PC-3 (cell line): ENCODE measurements around the gene GNG8. TPM values are rescaled to one million over a fixed set of nuclear protein-coding genes. Genes with fewer than 3 reads are reported as not detected.

Experiments
- ATAC-seq: fragments of 200-7000 bp; cut with Tn5 transposase; 2 replicates; pipeline ENCODE4 v1.9.1; 2020; ENCODE audit warnings: mild to moderate bottlenecking, moderate library complexity
- BruUV-seq: library from RNA; stranded (reverse); fragments of 400-500 nt; replicated peaks from 2 replicates; lab custom pipeline; 2021; lab: Mats Ljungman, UMichigan
- CTCF ChIA-PET: fragments of 300-600 bp; sonication (Branson Sonifier 250); formaldehyde crosslinking; loops from one replicate; lab custom pipeline; 2022; ENCODE audit warnings: antibody characterized with exemption; lab: Charles Lee
- POLR2A ChIA-PET: fragments of 300-600 bp; sonication (Branson Sonifier 250); formaldehyde crosslinking; loops from one replicate; lab custom pipeline; 2022; ENCODE audit warnings: antibody characterized with exemption; ENCODE audit not compliant: unreplicated experiment; lab: Charles Lee
- DNase-seq: peaks from one replicate; pipeline ENCODE4 v3.0.0-alpha.2; 2015
- H2AFZ ChIP-seq: fragments of 300-600 bp; sonication (generic); 2 replicates; pipeline ENCODE4 v1.6.0; 2016; ENCODE audit warnings: antibody characterized with exemption, low read length
- H3F3A ChIP-seq: fragments of 300-600 bp; sonication (generic); one replicate; pipeline ENCODE4 v1.6.0; 2017; ENCODE audit warnings: antibody characterized with exemption, low read length, control low read depth, mild to moderate bottlenecking; ENCODE audit not compliant: unreplicated experiment
- H3K27ac ChIP-seq: fragments of 300-600 bp; sonication (generic); 2 replicates; pipeline ENCODE4 v1.5.1; 2016; ENCODE audit warnings: mild to moderate bottlenecking, low read length
- H3K27me3 ChIP-seq: fragments of 300-600 bp; sonication (generic); 2 replicates; pipeline ENCODE4 v1.6.1; 2016; ENCODE audit warnings: low read length, mixed read lengths
- H3K36me3 ChIP-seq: fragments of 300-600 bp; sonication (generic); 2 replicates; pipeline ENCODE4 v1.6.1; 2016; ENCODE audit warnings: low read depth, mixed run types, low read length, mixed read lengths
- H3K4me1 ChIP-seq: fragments of 300-600 bp; sonication (generic); 2 replicates; pipeline ENCODE4 v1.5.1; 2016; ENCODE audit warnings: low read length; ENCODE audit not compliant: insufficient read depth
- H3K4me2 ChIP-seq: fragments of 300-600 bp; sonication (generic); 2 replicates; pipeline ENCODE4 v1.6.0; 2016; ENCODE audit warnings: low read length
- H3K4me3 ChIP-seq: fragments of 300-600 bp; sonication (generic); 2 replicates; pipeline ENCODE4 v1.5.1; 2016; ENCODE audit warnings: mild to moderate bottlenecking, low read length, mixed read lengths
- H3K79me2 ChIP-seq: fragments of 300-600 bp; sonication (generic); 2 replicates; pipeline ENCODE4 v1.6.1; 2017; ENCODE audit warnings: low read length, mixed read lengths
- H3K9ac ChIP-seq: fragments of 300-600 bp; sonication (generic); 2 replicates; pipeline ENCODE4 v1.6.0; 2016; ENCODE audit warnings: mild to moderate bottlenecking, low read length
- H3K9me2 ChIP-seq: fragments of 300-600 bp; sonication (generic); replicated peaks from 2 replicates; pipeline ENCODE4 v1.6.1; 2016; ENCODE audit warnings: mixed run types, low read length, mixed read lengths
- H3K9me3 ChIP-seq: fragments of 300-600 bp; sonication (generic); 2 replicates; pipeline ENCODE4 v1.6.1; 2016; ENCODE audit warnings: low read length, mixed read lengths
- H4K20me1 ChIP-seq: fragments of 300-600 bp; sonication (generic); 2 replicates; pipeline ENCODE4 v1.6.1; 2016; ENCODE audit warnings: low read length, mixed read lengths
- EZH2 ChIP-seq: fragments of 300-600 bp; sonication (generic); IDR thresholded peaks from one replicate; pipeline ENCODE4 v1.6.1; 2017; ENCODE audit warnings: antibody characterized with exemption, mild to moderate bottlenecking, low read length; ENCODE audit not compliant: unreplicated experiment
- EZH2phosphoT487 ChIP-seq: fragments of 300-600 bp; sonication (generic); IDR thresholded peaks from 2 replicates; pipeline ENCODE4 v1.6.1; 2018; ENCODE audit warnings: mild to moderate bottlenecking, antibody characterized with exemption, low read length, borderline replicate concordance
- intact Hi-C: fragments of 100-400 bp; cut with micrococcal nuclease; formaldehyde crosslinking; loops from 2 replicates; pipeline ENCODE4 v1.9.0; 2023
- total RNA-seq: library from RNA; depleted of rRNA; stranded (reverse); fragments of >200 nt; gene quantifications from 2 replicates; pipeline ENCODE4 v1.2.3, GENCODE V29; 2014
- TF ChIP-seq, protein P1 (sequence below): fragments of 300-600 bp; sonication (generic); conservative IDR thresholded peaks from 2 replicates; pipeline ENCODE4 v1.5.1; 2017; ENCODE audit warnings: antibody characterized with exemption, low read depth, mild to moderate bottlenecking, low read length

GNG8 gene
- total RNA-seq, 1 experiment from 2014 or later = not detected

- Histone ChIP-seq H3K9me2 (no peaks in the 10 kb centered on the region), H2AFZ (no peak overlapping the region), H3F3A (no peaks in the 10 kb centered on the region), H3K27me3 (no peaks in the 10 kb centered on the region), H3K9ac (no peak overlapping the region), H3K9me3 (no peaks in the 10 kb centered on the region), H3K79me2 (no peaks in the 10 kb centered on the region), H3K4me2 (no peak overlapping the region), H3K4me3 (no peak overlapping the region), H3K36me3 (no peaks in the 10 kb centered on the region), H3K27ac (no peak overlapping the region), H3K4me1 (no peaks in the 10 kb centered on the region), H4K20me1 (no peaks in the 10 kb centered on the region)
- POLR2A ChIA-PET = no interaction called here
- no peak for TF ChIP-seq EZH2
- TF ChIP-seq EZH2phosphoT487 = no peak
- TF ChIP-seq, protein P1, sequence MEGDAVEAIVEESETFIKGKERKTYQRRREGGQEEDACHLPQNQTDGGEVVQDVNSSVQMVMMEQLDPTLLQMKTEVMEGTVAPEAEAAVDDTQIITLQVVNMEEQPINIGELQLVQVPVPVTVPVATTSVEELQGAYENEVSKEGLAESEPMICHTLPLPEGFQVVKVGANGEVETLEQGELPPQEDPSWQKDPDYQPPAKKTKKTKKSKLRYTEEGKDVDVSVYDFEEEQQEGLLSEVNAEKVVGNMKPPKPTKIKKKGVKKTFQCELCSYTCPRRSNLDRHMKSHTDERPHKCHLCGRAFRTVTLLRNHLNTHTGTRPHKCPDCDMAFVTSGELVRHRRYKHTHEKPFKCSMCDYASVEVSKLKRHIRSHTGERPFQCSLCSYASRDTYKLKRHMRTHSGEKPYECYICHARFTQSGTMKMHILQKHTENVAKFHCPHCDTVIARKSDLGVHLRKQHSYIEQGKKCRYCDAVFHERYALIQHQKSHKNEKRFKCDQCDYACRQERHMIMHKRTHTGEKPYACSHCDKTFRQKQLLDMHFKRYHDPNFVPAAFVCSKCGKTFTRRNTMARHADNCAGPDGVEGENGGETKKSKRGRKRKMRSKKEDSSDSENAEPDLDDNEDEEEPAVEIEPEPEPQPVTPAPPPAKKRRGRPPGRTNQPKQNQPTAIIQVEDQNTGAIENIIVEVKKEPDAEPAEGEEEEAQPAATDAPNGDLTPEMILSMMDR = no peak
- DNase-seq (no peak), ATAC-seq (no peak)
- CTCF ChIA-PET = no interaction called here
- no TSS peak for BruUV-seq
- intact Hi-C loops = no loop called here
These were observed 10.4 kb upstream of the GNG8 start for GRCh38 chr19:46646402-46646801.

GRCh38 chr19:46644720-46645119 lies 8.7 kb upstream of the GNG8 start:
- ATAC-seq = no peak
- Histone ChIP-seq H3K4me1 (peaks cover 3% of the 10 kb centered on the region; the same call in 1 of the 2 replicates), H3K9ac (no peak overlapping the region), H3K4me3 (no peak overlapping the region), H3F3A (no peaks in the 10 kb centered on the region), H3K9me2 (no peaks in the 10 kb centered on the region), H3K9me3 (no peaks in the 10 kb centered on the region), H3K4me2 (no peak overlapping the region), H3K36me3 (no peaks in the 10 kb centered on the region), H3K27ac (no peak overlapping the region), H3K27me3 (no peaks in the 10 kb centered on the region), H4K20me1 (no peaks in the 10 kb centered on the region), H3K79me2 (no peaks in the 10 kb centered on the region), H2AFZ (no peak overlapping the region)
- POLR2A ChIA-PET = no interaction called here
- CTCF ChIA-PET = no interaction called here
- intact Hi-C loops = no loop called here
- no peak for DNase-seq
- TF ChIP-seq, protein P1 = no peak
- TF ChIP-seq EZH2 (no peak), EZH2phosphoT487 (no peak)
- no TSS peak for BruUV-seq

- Histone ChIP-seq H2AFZ (no peak overlapping the region), H3K9ac (no peak overlapping the region), H3K27ac (no peak overlapping the region), H3K27me3 (no peaks in the 10 kb centered on the region), H3K36me3 (no peaks in the 10 kb centered on the region), H3K4me3 (no peak overlapping the region), H3K9me3 (no peaks in the 10 kb centered on the region), H3K4me1 (peaks cover 9% of the 10 kb centered on the region; the same call in 1 of the 2 replicates), H3K4me2 (no peak overlapping the region), H3F3A (no peaks in the 10 kb centered on the region), H3K9me2 (no peaks in the 10 kb centered on the region), H4K20me1 (no peaks in the 10 kb centered on the region), H3K79me2 (no peaks in the 10 kb centered on the region)
- no peak for ATAC-seq
- ChIA-PET CTCF (no interaction called here), POLR2A (no interaction called here)
- no peak for DNase-seq
- BruUV-seq = no TSS peak
- intact Hi-C loops = no loop called here
- TF ChIP-seq, protein P1 = no peak
- TF ChIP-seq EZH2 = no peak
- TF ChIP-seq EZH2phosphoT487 = no peak
These were observed 4.7 kb upstream of the GNG8 start for GRCh38 chr19:46640656-46641055.
